ENCODE results near the gene PML. TPM values are rescaled to one million over a fixed set of nuclear protein-coding genes. Genes with fewer than 3 reads are reported as not detected.

The PML gene
- total and polyA plus RNA-seq, 9 of the 15 experiments (the other 6 are each of a cell fraction or from before 2014, with no cell fraction given): 5.0 to 50.7 (median 10.1) TPM

DNA sequence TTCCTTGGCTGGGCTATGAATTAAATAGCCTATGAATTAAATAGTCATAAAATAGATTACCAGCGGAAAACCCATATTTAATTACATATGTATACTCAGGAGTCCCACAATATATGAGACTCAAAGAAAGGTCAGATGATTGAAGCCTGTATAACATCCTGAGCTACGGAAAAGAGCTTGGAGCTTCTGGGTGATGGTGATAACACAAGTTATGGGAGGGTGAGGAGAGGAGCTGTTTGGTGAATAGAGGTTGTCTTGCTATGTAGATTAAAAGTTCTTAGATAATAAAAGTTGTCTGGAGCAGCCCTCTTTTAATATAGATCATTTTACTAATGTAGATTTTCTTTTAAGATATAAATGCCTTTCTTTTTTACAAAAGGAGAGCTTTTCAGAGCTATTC is 1.8 kb downstream of the PML start:
- H3K4me2 ChIP-seq (ENCODE audit: insufficient read depth, low read length): peak overlapping the region; percentile 98
- no peak for TF ChIP-seq ZSCAN32 (CRISPR knock-in tag; IDR thresholded peaks at IDR 0.05)
- no peak for TF ChIP-seq RBM15 (IDR thresholded peaks at IDR 0.05; ENCODE audit: insufficient read depth, low read length)
- no peak for TF ChIP-seq SREBF1 (IDR thresholded peaks at IDR 0.05; ENCODE audit: borderline replicate concordance, low read depth, low read length)
- no peak for TF ChIP-seq STAT5B (CRISPR knock-in tag; IDR thresholded peaks at IDR 0.05)
- TF ChIP-seq NKRF (IDR thresholded peaks at IDR 0.05; ENCODE audit: borderline replicate concordance): no peak
- no peak for TF ChIP-seq SLC30A9 (CRISPR knock-in tag; IDR thresholded peaks at IDR 0.05)
- TF ChIP-seq, protein P1, sequence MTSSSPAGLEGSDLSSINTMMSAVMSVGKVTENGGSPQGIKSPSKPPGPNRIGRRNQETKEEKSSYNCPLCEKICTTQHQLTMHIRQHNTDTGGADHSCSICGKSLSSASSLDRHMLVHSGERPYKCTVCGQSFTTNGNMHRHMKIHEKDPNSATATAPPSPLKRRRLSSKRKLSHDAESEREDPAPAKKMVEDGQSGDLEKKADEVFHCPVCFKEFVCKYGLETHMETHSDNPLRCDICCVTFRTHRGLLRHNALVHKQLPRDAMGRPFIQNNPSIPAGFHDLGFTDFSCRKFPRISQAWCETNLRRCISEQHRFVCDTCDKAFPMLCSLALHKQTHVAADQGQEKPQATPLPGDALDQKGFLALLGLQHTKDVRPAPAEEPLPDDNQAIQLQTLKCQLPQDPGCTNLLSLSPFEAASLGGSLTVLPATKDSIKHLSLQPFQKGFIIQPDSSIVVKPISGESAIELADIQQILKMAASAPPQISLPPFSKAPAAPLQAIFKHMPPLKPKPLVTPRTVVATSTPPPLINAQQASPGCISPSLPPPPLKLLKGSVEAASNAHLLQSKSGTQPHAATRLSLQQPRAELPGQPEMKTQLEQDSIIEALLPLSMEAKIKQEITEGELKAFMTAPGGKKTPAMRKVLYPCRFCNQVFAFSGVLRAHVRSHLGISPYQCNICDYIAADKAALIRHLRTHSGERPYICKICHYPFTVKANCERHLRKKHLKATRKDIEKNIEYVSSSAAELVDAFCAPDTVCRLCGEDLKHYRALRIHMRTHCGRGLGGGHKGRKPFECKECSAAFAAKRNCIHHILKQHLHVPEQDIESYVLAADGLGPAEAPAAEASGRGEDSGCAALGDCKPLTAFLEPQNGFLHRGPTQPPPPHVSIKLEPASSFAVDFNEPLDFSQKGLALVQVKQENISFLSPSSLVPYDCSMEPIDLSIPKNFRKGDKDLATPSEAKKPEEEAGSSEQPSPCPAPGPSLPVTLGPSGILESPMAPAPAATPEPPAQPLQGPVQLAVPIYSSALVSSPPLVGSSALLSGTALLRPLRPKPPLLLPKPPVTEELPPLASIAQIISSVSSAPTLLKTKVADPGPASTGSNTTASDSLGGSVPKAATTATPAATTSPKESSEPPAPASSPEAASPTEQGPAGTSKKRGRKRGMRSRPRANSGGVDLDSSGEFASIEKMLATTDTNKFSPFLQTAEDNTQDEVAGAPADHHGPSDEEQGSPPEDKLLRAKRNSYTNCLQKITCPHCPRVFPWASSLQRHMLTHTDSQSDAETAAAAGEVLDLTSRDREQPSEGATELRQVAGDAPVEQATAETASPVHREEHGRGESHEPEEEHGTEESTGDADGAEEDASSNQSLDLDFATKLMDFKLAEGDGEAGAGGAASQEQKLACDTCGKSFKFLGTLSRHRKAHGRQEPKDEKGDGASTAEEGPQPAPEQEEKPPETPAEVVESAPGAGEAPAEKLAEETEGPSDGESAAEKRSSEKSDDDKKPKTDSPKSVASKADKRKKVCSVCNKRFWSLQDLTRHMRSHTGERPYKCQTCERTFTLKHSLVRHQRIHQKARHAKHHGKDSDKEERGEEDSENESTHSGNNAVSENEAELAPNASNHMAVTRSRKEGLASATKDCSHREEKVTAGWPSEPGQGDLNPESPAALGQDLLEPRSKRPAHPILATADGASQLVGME (CRISPR knock-in tag; IDR thresholded peaks at IDR 0.05): no peak
- peak; percentile 35; the same call in 1 of the 2 replicates for TF ChIP-seq TAL1 (IDR thresholded peaks at IDR 0.05)

More for the DNA sequence above, 1.8 kb downstream of the PML start:
- peaks cover 34% of the 10 kb centered on the region for H3K36me3 ChIP-seq (ENCODE audit: control insufficient read depth, insufficient read depth, low read length)
- H3K4me1 ChIP-seq (replicated peaks in 1 of 2; ENCODE audit: control insufficient read depth in 2 of 2, insufficient read depth in 2 of 2, low read length in 2 of 2): peaks cover 20 to 35% of the 10 kb centered on the region in 2 experiments
- H3K27me3 ChIP-seq (ENCODE audit: control insufficient read depth in 2 of 2, insufficient read depth in 2 of 2, low read length in 2 of 2): no peaks in the 10 kb centered on the region; a peak in 1 of 5 replicates
- POLR2A ChIA-PET: interaction anchor here (0.6 to 1.0 kb wide), 3 partner anchors 9 to 18 kb away, joined by 3 to 6 read pairs (median 3); no protein-coding TSS in a partner anchor
- peak overlapping the region in 1 of 2 experiments; percentile 86; a peak in 2 of 4 replicates for H3K9ac ChIP-seq (ENCODE audit: insufficient read depth in 1 of 2, low read depth in 2 of 2, low read length in 2 of 2)
- peak overlapping the region; percentile 47; the same call in 2 of the 3 replicates for H3K27ac ChIP-seq (ENCODE audit: extremely low read depth, low read depth, low read length)
- no peaks in the 10 kb centered on the region for H4K20me1 ChIP-seq (replicated peaks; ENCODE audit: control insufficient read depth, insufficient read depth, low read length)
- FAIRE-seq: peak; percentile 70
- no peaks in the 10 kb centered on the region for H3K9me3 ChIP-seq (replicated peaks; ENCODE audit: control insufficient read depth, insufficient read depth, low read depth, low read length)
- H3K9me1 ChIP-seq (ENCODE audit: control insufficient read depth, insufficient read depth, low read length): no peaks in the 10 kb centered on the region
- H3K4me3 ChIP-seq: peak overlapping the region; percentile 94
- ATAC-seq: 0 out of 3 replicates have a peak, but pooled peaks have one; percentile 8
- CTCF ChIA-PET (ENCODE audit: low intra/inter-chr PET ratio): no interaction called here
- in situ Hi-C loops (cut with MboI): no loop called here
- BruUV-seq (replicated peaks): no TSS peak
- intact Hi-C loops (cut with micrococcal nuclease): loop anchor here (10.0 kb wide), 1 partner anchor 619 kb away; the partner anchor contains the start of gene CLK3
- H2AFZ ChIP-seq (ENCODE audit: low read depth, low read length): no peak overlapping the region
- peaks cover 59% of the 10 kb centered on the region for H3K79me2 ChIP-seq (ENCODE audit: control insufficient read depth, insufficient read depth, low read length)
- peak in 2 of 4 experiments; percentile 53 to 63 for DNase-seq (ENCODE audit: extremely low read depth in 1 of 4, low spot score in 3 of 4)
- WGBS (ENCODE audit: insufficient coverage, low coverage, missing lambda C conversion rate): 0% methylated on average over 2 of the region's 2 CpGs

All from K562 (cell line).